GM21529 (cell line): ENCODE results near the gene SUCNR1.
"Not testable (repeated sequence)": the region's sequence is repeated elsewhere in the genome, so short reads cannot be mapped to it uniquely, and the experiment has no call there.

Experiments used
- ATAC-seq: cut with Tn5 transposase; IDR thresholded peaks from one replicate; pipeline ENCODE4 v1.9.1; 2021; ENCODE audit not compliant: unreplicated experiment

The SUCNR1 gene

GRCh38 chr3:151873398-151873797 lies at the start of gene SUCNR1:
TSS of gene SUCNR1 (plus strand) at chr3:151873643. CDS start at chr3:151879893, 6,250 bp downstream.
- ATAC-seq, result no peak

- no peak for ATAC-seq
These were observed 45.6 kb upstream of the SUCNR1 start for GRCh38 chr3:151827816-151828215.

GRCh38 chr3:151835751-151836525 lies 37.5 kb upstream of the SUCNR1 start:
- no peak for ATAC-seq

GRCh38 chr3:151837057-151837456 lies 36.4 kb upstream of the SUCNR1 start:
- no peak for ATAC-seq

GRCh38 chr3:151838574-151839312 lies 34.7 kb upstream of the SUCNR1 start:
- peak; percentile 78 for ATAC-seq

GRCh38 chr3:151839313-151839631 lies 34.2 kb upstream of the SUCNR1 start:
- no peak for ATAC-seq

- ATAC-seq, result no peak
These were observed 31.6 kb upstream of the SUCNR1 start for GRCh38 chr3:151841801-151842200.

GRCh38 chr3:151843275-151843674 lies 30.2 kb upstream of the SUCNR1 start:
- ATAC-seq, result no peak

GRCh38 chr3:151845306-151845905 lies 28.0 kb upstream of the SUCNR1 start:
- ATAC-seq, result no peak

GRCh38 chr3:151850065-151850464 lies 23.4 kb upstream of the SUCNR1 start:
- ATAC-seq, result not testable (repeated sequence)

- no peak for ATAC-seq
These were observed 21.2 kb upstream of the SUCNR1 start for GRCh38 chr3:151852074-151852811.

GRCh38 chr3:151856118-151856517 lies 17.3 kb upstream of the SUCNR1 start:
- ATAC-seq, result no peak

GRCh38 chr3:151856641-151857040 lies 16.8 kb upstream of the SUCNR1 start:
- no peak for ATAC-seq

GRCh38 chr3:151859233-151859673 lies 14.2 kb upstream of the SUCNR1 start:
- no peak for ATAC-seq

- no peak for ATAC-seq
These were observed 13.5 kb upstream of the SUCNR1 start for GRCh38 chr3:151859905-151860304.

- ATAC-seq, result no peak
These were observed 9.8 kb upstream of the SUCNR1 start for GRCh38 chr3:151863611-151864010.

- no peak for ATAC-seq
These were observed 8.9 kb upstream of the SUCNR1 start for GRCh38 chr3:151864423-151865101.

GRCh38 chr3:151866711-151867410 lies 6.6 kb upstream of the SUCNR1 start:
- no peak for ATAC-seq

GRCh38 chr3:151867666-151868065 lies 5.8 kb upstream of the SUCNR1 start:
- no peak for ATAC-seq

- no peak for ATAC-seq
These were observed 4.3 kb upstream of the SUCNR1 start for GRCh38 chr3:151869181-151869580.
